Bronchial epithelial cell (primary cell): ENCODE measurements around the gene HTRA3. TPM values are rescaled to one million over a fixed set of nuclear protein-coding genes. Genes with fewer than 3 reads are reported as not detected.

Experiments
- DNase-seq: peaks from one replicate; pipeline ENCODE4 v3.0.0-alpha.2; 2010; ENCODE audit warnings: low read depth
- FAIRE-seq: peaks from 2 replicates; lab custom pipeline; 2011; peaks lifted over from hg19 to GRCh38; lab: Jason Lieb, UNC
- H3K27me3 ChIP-seq: 2 replicates; pipeline ENCODE4 v1.5.1; 2011; ENCODE audit warnings: low read length; ENCODE audit not compliant: control insufficient read depth, insufficient read depth
- H3K36me3 ChIP-seq: 2 replicates; pipeline ENCODE4 v1.5.1; 2011; ENCODE audit warnings: low read length; ENCODE audit not compliant: control insufficient read depth, insufficient read depth
- H3K4me3 ChIP-seq: 2 replicates; pipeline ENCODE4 v1.5.1; 2011; ENCODE audit warnings: mild to moderate bottlenecking, low read depth, low read length, control low read depth
- total RNA-seq: library from RNA; depleted of rRNA; stranded (reverse); fragments of >200 nt; gene quantifications from 2 replicates; pipeline ENCODE4 v1.2.1, GENCODE V29; 2014
- TF ChIP-seq, protein P1 (sequence below): IDR thresholded peaks from 2 replicates; pipeline ENCODE4 v1.5.1; 2011; ENCODE audit warnings: mild to moderate bottlenecking, moderate library complexity, low read length, control low read depth, inconsistent platforms; ENCODE audit not compliant: insufficient read depth, severe bottlenecking

HTRA3 gene
- total RNA-seq, 1 donor from 2014 or later, result 0.26 TPM

DNA sequence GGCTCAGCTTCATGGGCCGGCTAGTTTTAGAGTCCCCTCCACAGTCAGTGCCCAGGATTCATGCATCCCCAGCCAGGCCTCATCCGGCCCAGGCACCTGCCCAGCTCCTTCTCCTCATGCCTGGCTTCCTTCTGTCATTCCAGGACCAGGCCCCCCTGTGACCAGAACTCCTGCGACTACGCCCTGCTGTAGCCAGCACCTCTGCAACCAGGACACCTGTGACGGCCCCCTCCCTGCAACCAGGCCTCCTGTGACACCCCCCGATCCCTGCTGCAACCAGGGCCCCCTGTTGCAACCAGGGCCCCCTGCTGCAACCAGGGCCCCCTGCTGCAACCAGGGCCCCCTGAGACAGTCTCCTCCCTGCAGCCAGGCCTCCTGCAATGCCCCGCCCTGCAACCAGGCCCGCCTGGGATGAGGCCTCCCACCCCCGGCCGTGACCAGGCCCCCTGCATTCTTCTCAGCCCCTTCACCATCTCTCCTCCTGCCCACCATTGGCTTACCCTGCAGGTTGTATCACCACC, 46.8 kb downstream of the HTRA3 start:
- Histone ChIP-seq H3K27me3 (no peaks in the 10 kb centered on the region), H3K4me3 (no peak overlapping the region), H3K36me3 (no peaks in the 10 kb centered on the region)
- DNase-seq, result no peak
- no peak for FAIRE-seq
- TF ChIP-seq, protein P1, sequence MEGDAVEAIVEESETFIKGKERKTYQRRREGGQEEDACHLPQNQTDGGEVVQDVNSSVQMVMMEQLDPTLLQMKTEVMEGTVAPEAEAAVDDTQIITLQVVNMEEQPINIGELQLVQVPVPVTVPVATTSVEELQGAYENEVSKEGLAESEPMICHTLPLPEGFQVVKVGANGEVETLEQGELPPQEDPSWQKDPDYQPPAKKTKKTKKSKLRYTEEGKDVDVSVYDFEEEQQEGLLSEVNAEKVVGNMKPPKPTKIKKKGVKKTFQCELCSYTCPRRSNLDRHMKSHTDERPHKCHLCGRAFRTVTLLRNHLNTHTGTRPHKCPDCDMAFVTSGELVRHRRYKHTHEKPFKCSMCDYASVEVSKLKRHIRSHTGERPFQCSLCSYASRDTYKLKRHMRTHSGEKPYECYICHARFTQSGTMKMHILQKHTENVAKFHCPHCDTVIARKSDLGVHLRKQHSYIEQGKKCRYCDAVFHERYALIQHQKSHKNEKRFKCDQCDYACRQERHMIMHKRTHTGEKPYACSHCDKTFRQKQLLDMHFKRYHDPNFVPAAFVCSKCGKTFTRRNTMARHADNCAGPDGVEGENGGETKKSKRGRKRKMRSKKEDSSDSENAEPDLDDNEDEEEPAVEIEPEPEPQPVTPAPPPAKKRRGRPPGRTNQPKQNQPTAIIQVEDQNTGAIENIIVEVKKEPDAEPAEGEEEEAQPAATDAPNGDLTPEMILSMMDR, result no peak

DNA sequence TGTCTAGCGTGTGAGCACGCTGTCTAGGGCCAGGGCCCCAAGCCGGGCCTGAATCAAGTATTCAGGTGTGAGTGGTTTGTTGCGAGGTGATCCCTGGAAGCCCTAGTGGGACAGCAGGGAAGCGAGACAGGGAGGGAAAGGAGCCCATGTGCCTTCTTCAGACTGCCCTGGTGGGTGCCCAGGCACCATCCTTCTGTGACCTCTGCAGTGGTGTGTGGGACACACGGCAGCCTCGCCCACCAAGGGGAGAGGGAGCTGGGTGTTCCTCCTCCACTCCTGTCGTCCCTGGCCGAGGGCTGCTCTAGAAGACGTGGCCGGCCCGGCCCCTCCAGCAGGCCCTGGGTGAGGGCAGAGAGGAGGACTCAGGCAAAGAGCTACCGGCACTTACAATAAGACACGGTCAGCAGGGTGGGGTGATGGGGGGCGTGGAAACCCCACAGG, 47.4 kb downstream of the HTRA3 start:
- DNase-seq (no peak), FAIRE-seq (no peak)
- Histone ChIP-seq H3K36me3 (no peaks in the 10 kb centered on the region), H3K27me3 (no peaks in the 10 kb centered on the region), H3K4me3 (no peak overlapping the region)
- TF ChIP-seq, protein P1, result no peak

DNA sequence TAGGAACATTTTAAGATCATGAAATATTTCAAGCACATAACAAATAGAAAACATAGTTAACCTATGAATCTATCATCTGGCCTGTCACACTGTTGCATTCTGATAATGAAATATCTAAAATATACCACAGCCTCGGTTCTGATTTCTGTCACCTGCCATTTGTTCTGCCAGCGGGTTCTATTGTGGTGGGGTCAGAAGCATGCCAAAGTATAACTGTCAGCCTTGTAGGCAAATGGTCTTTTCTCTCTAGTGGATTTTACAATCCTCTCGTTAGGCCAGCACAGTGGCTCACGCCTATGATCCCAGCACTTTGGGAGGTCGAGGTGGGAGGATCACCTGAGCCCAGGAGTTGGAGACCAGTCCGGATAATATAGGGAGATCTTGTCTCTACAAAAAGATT, 47.9 kb downstream of the HTRA3 start:
- FAIRE-seq (no peak), DNase-seq (no peak)
- TF ChIP-seq, protein P1, result no peak
- Histone ChIP-seq H3K27me3 (no peaks in the 10 kb centered on the region), H3K4me3 (no peak overlapping the region), H3K36me3 (no peaks in the 10 kb centered on the region)

DNA sequence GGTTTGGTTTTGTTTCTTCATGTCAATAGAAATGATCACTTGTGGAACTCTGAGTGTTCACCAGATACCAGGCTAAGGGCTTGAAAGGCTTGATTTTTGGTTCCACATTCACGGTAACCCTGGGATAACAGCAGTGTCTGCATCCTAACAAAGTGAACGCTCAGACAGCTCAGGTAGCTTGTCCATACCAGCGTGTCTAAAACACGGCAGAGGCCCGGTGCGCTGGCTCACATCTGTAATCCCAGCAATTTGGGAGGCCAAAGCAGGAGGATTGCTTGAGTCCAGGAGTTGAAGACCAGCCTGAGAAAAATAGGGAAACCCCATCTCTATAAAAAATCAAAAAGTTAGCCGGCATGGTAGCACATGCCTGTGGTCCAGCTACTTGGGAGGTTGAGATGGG, 49.0 kb downstream of the HTRA3 start:
- DNase-seq (no peak), FAIRE-seq (no peak)
- TF ChIP-seq, protein P1, result no peak
- Histone ChIP-seq H3K36me3 (no peaks in the 10 kb centered on the region), H3K4me3 (no peak overlapping the region), H3K27me3 (no peaks in the 10 kb centered on the region)

DNA sequence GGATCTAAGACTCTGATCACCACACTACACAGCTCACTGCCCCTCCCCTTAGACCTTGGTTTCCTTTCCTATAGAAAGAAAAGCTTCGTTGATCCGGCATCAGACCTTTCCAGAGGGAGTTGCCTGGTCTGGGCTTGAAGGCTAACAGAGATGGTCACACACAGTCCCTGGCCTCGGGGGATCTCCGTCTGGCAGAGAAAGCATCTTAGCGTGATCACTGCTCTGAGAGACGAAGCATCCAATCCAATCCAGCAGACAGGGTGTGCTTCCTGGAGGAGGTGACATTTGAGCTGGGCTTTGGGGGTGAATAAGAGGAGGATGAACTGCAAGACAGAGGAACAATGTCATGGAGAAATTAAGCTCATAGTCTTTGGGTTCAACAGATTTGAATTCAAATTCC, 49.5 kb downstream of the HTRA3 start:
- H3K36me3 ChIP-seq, result no peaks in the 10 kb centered on the region
- no peak overlapping the region for H3K4me3 ChIP-seq
- no peak for FAIRE-seq
- TF ChIP-seq, protein P1, result no peak
- DNase-seq, result no peak
- H3K27me3 ChIP-seq, result no peaks in the 10 kb centered on the region

DNA sequence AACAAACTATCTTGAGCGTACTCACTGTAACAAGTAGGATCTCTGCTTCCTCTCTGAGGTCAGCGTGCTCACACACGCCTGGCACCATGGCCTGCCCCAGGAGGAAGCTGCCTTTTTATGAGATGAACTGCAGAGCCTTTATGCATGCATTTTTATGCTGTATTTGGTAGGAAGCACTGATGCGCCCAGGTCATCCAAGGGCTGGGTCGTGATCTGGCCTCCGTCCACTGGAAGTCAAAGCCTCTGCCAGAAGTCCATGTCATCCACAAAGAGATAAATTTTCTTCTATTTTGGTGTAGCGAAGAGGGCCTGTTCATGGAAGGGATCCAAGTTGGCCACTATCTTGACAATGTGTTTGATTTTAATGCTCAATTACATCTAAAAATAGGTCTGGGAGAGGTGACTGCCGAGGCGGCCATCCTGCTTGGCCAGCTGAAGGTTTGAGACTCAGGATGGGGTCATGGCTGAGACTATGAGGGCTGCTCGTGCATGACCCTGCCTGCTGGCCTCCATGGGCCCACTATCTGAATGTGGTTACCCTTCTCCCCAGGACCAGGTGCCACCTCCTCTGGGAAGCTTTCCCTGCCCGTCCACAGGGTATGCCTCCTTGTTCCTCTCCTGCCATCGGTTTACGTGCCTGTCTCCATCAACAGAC, 50.3 kb downstream of the HTRA3 start:
- no peaks in the 10 kb centered on the region for H3K36me3 ChIP-seq
- DNase-seq, result peak; percentile 53
- FAIRE-seq, result peak; percentile 7
- no peaks in the 10 kb centered on the region for H3K27me3 ChIP-seq
- TF ChIP-seq, protein P1, result no peak
- no peak overlapping the region for H3K4me3 ChIP-seq
